NCI-H2107 treated with DMSO at 0.1 percent for 48 hours (cell line): ENCODE data around the gene BORCS5.
"Not testable (repeated sequence)": the region's sequence is repeated elsewhere in the genome, so short reads cannot be mapped to it uniquely, and the experiment has no call there.

Source experiments
- DNase-seq: peaks from one replicate; lab custom pipeline; 2025; ENCODE audit not compliant: unreplicated experiment; lab: John Stamatoyannopoulos, UW

Gene BORCS5

DNA sequence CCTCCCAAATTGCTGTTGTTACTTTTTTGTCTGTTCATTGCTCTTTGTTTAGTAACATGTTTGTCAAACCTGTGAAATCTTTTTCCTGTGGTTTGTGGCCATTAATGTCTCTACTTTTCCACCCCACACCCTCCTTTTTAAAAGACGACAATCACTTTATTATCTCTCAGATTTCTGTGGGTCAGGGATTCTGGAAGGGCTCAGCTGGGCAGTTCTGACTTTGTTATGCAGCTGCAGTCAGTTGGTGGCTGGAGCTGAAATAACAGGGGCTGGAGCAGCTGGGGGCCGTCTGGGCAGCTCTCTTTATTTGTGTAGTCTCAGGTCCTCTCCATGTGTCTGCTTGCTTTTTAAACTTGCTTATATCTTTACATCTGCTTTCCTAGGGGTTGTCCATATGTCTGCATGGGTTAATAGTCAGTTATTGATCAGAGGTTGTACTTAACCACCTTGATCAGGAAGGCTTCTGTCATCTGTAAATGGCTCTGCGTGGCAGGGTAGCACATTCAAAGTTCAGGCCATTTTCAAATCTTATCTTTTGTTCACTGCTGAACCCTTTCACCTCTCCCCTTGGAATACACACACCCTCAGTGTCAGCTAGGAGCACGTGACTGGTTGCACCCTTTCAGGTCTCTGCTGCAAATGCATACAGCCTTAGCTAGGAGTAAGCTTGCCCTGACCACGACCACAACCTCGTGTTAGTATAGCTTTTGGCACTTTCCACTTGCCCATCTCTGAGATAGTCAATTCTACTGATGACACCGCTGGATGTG lies 27.9 kb downstream of the BORCS5 start:
- no peak for DNase-seq

DNA sequence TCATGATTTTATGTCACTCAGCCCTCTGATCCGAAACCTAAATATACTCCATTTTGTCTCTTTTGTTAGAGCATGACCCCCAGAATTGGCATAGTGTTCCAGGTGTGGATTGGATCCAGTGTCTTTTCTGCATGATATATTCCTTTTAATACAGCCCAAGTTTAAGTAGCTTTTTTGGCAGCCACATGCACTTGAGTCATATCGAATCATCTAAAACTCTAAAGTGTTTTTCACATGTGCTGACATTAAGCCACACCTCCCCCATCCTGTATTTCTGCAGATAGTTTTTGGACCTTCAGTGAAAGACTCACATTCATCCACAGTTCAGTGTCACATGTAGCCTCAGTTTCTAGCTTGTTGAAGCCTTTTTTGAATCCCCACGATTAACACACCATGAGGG lies 30.6 kb downstream of the BORCS5 start:
- no peak for DNase-seq

DNA sequence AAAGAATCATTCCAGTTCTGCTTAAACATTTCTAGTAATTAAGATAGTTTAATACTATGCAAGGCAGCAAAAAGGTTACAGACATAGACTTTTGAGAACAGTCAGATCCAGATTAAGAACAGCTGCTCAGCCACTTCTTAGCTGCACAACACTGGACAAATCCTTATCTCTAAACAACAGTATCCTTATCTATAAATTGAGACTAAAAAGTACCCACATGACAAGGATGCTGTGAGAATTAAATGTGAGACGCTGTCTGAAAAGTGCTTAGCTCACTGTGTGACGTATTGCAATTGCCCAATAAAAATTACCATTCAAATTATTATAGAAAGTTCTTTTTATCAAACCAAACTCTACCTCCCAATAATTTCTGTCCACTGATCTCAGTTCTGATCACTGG lies 35.5 kb downstream of the BORCS5 start:
- DNase-seq, result no peak

DNA sequence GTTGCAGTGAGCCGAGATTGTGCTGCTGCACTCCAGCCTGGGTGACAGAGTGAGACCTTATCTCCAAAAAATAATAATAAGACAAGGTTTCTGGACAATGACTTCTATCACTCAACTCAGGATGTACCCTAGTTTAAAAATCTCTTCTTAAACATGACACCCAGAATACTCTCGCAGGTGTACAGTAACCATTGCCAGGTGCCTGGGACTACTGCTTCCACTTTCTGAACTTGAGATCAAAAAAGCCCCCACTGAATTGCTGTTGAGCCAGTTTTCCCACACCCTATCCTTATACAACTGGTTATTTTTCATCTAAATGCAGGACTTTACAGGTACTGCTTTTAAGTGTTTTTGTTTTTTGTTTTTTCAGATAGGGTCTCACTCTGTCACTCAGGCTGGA lies 36.3 kb downstream of the BORCS5 start:
- no peak for DNase-seq

DNA sequence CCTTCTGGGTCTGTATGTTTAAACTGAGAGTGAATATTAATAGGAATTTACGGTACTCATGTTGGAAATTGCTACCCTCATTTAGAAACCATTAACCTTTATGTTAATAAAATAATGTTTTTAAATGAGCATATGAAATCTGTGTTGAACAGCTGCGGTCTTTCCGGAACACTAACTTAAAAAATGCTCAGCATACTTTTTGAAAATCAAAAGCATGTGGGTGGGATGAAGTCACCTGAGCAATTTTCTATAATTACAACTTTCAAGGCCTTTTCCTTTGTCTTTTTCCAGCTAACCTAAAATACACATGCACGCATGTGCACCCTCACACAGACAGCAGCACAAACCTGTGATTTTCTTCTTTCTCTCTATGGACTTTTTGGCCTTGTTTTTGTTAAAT lies 39.8 kb downstream of the BORCS5 start:
- no peak for DNase-seq

DNA sequence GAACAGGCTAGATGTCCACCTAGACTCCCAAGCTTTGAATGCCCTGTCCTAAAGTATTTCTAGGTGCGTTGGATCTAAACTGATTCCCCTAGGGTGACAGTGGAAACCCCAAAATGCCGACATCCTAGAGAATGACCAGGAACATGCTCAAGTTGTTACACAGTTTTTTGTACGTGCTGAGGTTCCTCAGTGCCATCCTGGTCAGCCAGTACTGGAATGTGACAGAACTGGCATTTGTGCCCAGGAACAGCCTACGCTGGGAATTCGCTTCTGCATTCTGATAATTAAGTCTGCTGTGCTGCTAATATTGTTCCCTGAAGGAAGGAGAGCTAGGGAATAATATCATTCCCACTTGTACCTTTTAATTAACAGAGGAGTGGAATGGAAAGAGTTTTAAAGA lies 40.3 kb downstream of the BORCS5 start:
- DNase-seq, result no peak

DNA sequence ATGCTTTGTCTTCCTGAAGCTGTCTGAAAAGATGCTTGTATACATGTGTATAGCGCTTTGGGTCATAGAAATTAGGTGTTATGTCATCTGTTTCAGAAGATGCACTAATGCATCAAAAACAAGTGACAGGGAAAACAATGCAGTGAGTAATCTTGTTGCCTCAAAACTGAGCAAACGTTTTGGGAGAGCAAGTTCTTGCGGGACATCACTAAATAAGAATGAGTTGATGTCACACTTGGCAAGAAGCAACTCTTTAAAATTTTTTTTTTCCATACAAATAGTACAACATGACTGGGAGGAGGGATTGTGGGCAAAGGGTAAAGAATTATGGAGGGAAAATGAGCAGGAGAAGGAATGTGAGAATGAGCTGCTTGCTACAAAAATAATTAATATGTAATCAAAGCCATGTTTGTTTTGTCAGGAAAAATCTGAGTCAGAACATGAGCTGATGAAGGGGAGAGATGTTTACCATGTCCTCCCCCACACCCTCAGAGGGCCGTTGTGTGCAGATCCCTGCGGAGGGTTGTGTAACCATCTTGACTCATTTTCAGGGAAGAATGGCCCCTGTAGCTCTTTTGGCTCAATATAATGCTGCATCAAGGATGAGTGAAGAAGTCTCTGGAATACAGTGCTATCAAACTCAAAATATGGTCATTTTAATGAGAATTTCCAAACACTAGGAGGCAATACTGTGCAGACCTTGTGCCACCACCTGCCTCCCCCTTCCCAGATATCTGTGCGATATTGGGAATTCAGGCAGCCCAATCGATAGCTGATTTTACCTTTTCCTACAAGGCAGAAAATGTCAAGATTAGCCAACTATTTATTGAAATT lies 41.4 kb downstream of the BORCS5 start:
- no peak for DNase-seq

DNA sequence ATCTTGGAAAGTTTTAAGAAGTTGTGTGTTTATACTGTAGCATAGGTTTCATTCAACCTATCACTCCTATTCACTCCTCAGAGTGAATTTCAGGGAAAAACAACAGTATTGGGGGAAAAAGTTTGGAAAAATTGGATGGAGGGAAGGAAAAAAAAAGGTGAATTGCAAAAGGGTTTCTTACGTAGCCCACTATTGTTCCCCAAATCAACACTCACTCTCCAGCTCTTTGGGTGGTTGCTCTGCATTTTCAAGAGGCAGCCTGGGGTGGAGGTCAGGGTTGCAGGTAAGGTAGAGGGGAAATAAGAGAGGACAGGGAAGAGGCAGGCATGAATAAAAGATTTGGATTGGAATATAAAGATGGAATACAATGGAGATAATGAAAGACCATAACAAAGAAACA lies 42.3 kb downstream of the BORCS5 start:
- DNase-seq, result no peak

DNA sequence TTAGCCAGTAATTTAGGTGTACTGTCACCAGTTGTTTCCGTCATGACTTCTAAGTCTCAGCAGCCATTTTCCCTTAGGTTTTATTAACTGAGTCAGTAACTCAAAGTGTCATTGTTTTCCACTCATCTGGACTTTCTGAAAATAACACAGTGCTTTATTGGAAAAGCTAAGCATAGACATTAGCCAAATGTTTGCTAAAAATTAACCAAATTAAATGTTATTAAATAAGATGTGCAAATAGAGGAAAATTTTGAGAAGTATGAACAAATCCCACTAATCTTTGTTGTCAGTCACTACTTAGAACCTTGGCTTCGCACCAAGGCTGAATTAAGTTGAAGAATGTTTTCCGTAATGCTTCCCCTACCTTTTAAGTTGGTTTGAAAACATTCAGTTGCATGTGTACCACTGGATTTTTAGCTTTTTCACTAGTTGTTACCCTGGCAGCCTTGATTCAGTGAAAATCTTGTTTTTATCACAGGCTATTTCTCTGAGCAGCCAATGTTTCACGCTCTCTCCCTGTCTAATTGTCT lies 43.0 kb downstream of the BORCS5 start:
- no peak for DNase-seq

DNA sequence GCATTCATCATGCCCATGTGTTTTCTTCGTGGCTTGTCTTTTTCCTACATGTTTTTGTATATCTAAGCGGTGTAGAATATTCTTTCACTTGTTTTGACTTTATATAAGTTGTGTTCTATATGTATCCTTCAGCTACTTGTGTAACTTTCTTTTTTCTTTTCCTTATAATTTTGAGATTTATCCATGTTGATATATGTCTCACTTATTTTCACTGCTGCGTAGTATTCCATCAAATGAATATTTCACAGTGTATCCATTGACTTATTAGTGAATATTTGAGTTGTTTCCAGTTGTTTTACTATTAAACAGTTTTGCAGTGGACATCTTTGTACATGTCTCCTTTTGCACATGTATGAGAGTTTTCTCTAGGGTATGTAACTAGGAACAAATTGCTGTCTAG lies 43.9 kb downstream of the BORCS5 start:
- DNase-seq, result no peak

DNA sequence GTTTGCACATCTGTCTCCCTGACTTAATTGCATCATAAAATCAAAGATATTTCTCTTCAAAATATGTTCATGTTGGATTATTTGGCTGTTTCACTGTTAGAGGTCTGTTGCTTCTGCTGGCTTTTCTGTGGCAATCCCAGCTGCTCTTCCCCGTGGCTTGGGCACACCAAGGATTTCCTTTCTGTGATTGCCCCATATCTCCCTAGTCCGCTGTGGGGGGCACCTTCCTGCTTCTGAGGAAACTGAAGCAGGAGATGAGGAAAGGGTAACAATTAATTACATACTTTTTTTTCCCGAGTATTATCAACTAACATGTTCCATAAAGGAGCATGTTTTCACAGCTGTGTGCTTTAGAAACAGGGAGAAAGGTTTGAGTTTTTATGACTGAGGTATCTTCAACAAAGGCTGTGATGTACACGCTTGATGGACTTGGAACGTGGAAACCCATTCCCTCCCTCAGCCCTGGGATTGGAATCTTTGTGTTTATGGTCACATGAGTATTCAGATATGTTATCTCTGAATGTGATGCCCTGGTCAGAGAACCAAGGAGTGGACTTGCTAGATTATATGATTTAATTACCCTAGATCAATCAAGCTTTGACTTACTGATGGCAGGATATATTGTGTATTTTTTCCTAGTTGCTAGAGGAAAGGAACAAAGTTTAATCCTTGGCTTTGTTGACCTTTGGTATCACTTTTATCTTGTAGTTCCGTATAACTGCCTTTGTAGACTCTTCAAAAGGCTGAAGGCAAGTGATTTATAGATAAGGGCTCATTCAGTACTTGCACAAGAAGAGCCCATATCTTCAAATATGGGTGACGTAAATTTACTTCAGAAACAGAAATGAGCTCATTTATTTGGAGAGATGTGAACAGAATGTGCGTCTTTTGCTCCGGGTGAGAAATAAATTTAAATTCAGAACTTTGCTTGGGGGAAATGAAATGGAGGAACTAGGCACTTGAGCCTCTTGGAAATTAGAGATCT lies 46.7 kb downstream of the BORCS5 start:
- no peak for DNase-seq

DNA sequence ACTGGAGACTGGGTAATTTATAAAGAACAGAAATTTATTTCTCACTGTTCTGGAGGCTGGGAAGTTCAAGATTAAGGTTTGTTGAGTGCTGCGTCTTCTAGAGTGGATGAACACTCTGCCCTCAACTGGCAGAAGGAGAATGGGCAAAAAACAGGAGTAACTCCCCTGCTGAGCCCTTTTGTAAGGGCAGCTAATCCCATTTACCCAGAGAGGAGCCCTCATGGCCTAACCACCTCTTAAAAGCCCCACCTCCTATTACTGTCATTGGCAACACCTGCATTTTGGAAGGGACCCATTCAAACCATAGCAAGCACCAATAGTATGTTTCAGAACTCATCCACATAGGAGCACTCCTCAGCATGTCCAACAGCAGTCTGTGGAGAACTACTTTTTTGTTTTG lies 47.4 kb downstream of the BORCS5 start:
- DNase-seq, result no peak

DNA sequence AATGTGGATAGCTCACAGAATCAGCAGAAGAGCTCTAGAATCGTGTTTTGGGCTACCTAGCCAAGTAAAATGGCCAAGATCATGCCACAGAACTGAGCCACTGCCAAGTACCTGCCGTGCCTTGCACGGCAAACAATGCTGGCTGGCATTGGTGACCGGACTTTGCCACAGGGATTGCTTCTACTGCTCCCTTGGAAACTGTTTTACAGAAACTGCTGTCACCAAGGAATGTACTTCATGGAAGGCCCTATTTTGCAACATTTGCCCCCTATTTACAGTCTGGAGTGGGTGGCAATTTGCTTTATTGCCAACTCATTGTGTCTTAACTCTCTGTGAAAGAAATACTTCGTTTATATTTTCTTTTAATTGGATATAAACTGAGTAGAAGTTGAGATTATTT lies 49.0 kb downstream of the BORCS5 start:
- DNase-seq, result no peak

DNA sequence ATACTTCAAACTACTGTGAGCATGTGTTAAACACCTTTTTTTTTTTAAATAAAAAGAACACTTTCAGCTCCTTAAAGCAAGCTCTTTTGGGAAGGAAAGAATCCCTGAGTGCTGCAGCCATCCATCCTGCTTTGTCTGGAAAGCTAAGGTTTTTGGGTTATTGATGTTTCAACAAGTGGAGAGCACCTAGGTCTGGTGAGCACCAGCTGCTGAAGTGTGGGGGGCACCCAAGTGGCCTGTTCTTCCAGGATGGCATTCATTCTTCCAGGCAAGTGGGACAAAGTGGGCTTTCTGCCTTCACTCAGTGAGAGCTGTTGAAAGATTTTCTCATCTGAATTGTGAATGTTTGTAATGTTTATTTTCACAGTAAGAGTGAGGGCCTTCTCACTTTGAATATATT lies 49.9 kb downstream of the BORCS5 start:
- DNase-seq, result no peak

DNA sequence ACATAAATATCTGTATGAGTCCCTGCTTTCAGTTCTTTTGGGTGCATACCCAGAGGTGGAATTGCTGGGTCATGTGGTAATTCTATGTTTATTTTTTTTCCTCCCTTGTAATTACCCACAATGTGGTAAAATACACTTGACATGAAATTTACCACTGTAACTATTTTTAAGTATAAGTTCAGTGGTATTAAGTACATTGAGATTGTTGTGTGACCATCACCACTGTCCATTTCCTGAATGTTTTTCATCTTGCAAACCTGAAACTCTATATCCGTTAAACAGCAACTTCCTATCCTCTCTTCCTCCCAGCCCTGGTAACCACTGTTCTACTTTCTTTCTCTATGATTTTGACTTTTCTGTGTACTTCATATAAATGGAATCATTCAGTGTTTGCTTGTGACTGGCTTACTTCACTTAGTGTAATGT lies 51.4 kb downstream of the BORCS5 start:
- DNase-seq, result no peak

DNA sequence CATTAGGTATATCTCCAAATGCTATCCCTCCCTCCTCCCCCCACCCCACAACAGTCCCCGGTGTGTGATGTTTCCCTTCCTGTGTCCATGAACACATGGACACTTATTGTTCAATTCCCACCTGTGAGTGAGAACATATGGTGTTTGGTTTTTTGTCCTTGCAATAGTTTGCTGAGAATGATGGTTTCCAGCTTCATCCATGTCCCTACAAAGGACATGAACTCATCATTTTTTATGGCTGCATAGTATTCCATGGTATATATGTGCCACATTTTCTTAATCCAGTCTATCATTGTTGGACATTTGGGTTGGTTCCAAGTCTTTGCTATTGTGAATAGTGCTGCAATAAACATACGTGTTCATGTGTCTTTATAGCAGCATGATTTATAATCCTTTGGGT lies 52.5 kb downstream of the BORCS5 start:
- not testable (repeated sequence) for DNase-seq

DNA sequence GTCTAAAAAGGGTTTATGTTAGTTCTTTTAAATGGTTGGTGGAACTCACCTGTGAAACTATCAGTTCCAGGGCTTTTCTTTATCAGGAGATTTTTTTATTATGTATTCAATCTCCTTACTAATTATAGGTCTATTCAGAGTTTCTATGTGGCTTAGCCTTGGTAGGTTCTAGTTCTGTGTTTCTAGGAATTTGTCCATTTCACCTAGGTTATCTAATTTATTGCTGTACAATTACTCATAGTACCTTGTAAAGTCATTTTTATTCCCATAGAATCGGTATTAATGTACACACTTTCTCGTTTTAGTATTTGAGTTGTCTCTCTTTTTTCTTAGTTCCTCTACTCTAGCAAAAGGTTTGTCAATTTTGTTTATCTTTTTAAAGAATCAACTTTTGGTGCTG lies 59.0 kb downstream of the BORCS5 start:
- DNase-seq, result no peak

DNA sequence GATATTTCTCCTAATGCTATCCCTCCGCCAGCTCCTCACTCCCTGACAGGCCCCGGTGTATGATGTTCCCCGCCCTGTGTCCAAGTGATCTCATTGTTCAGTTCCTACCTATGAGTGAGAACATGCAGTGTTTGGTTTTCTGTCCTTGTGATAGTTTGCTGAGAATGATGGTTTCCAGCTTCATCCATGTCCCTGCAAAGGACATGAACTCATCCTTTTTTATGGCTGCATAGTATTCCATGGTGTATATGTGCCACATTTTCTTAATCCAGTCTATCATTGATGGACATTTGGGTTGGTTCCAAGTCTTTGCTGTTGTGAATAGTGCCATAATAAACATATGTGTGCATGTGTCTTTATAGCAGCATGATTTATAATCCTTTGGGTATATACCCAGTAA lies 62.3 kb downstream of the BORCS5 start:
- DNase-seq, result not testable (repeated sequence)

DNA sequence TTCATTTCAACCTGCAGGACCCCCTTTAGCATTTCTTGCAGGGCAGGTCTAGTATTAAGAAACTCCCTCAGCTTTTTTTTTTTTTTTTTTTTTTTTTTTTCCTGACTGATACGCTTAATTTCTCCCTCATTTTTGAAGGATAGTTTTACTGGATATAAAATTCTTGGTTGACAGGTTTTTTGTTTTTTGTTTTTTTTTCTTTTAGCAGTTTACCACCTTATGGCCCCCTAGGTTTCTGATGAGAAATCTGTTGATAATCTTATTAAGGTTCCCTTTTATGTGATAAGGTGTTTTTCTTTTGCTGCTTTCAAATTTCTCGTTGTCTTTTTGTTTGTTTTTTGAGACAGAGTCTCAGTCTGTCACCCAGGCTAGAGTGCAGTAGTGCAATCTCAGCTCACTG lies 66.5 kb downstream of the BORCS5 start:
- no peak for DNase-seq

DNA sequence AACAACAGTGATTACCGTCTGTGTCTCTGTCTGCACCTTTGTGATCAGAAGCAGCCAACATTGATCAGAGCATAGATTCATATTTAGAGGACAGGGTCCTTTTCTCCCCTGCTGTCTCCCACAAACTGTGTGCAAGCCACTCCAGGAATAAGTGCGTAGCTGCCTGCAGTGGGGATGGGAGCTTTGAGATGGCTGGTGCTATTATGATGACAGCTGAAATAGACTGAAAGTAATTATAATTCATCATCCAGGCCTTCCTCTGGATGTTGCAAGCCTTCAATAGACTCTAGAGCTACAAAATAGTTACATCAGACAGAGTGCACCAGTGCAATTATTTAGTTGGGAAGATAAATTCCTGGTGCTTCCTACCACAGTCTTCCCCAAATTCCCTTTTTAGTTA lies 68.1 kb downstream of the BORCS5 start:
- no peak for DNase-seq

DNA sequence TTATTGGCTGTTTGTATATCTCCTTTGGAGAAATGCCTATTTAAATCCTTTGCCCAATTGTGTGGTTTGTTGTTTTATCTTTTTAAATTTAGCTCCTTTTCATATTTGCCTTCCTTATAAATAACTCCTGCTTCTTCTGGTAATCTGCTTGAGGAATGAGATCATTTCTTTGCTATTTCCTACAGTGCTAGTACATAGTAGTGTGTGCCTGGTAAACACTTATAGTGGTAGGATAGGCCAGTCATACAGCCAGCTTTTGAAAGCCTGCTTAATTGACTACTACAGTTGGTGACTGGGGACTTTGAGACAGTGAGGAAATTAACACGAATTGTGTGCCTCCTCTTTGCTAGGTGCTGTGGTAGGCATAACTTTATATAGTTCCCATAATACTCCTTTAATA lies 68.7 kb downstream of the BORCS5 start:
- DNase-seq, result no peak
